ENCODE data around the gene FGD6.

Gene FGD6

GRCh38 chr12:95214466-95214865 lies 2.8 kb downstream of the FGD6 start:
- Histone ChIP-seq H3K36me3 (ENCODE audit: low read length) (no peaks in the 10 kb centered on the region), H2AFZ (ENCODE audit: low read depth, low read length, severe bottlenecking) (no peak overlapping the region), H4K20me1 (ENCODE audit: low read depth, low read length) (no peaks in the 10 kb centered on the region), H3K27ac (ENCODE audit: low read depth, low read length) (no peak overlapping the region), H3K4me3 (ENCODE audit: insufficient read depth, low read length, poor library complexity, severe bottlenecking) (no peak overlapping the region), H3K9me2 (replicated peaks; ENCODE audit: insufficient read depth, low read length) (no peaks in the 10 kb centered on the region), H3F3A (ENCODE audit: insufficient read depth) (peaks cover 18% of the 10 kb centered on the region), H3K27me3 (ENCODE audit: low read length) (no peaks in the 10 kb centered on the region), H3K9me3 (ENCODE audit: insufficient read depth, low read length) (no peaks in the 10 kb centered on the region), H3K79me2 (ENCODE audit: insufficient read depth, low read length) (peaks cover 20% of the 10 kb centered on the region), H3K9ac (ENCODE audit: low read length) (no peak overlapping the region), H3K4me2 (ENCODE audit: low read depth, low read length, poor library complexity, severe bottlenecking) (no peak overlapping the region)
- TF ChIP-seq CTCF (IDR thresholded peaks at IDR 0.05; ENCODE audit: insufficient read depth, low read length, poor library complexity, severe bottlenecking) (no peak), EZH2phosphoT487 (conservative IDR thresholded peaks at IDR 0.05; ENCODE audit: low read length) (no peak)

GRCh38 chr12:95213928-95214327 lies 3.3 kb downstream of the FGD6 start:
- H3K79me2 ChIP-seq (ENCODE audit: insufficient read depth, low read length), result peaks cover 15% of the 10 kb centered on the region
- no peaks in the 10 kb centered on the region for H4K20me1 ChIP-seq (ENCODE audit: low read depth, low read length)
- H3F3A ChIP-seq (ENCODE audit: insufficient read depth), result peaks cover 18% of the 10 kb centered on the region
- H2AFZ ChIP-seq (ENCODE audit: low read depth, low read length, severe bottlenecking), result no peak overlapping the region
- no peak overlapping the region for H3K27ac ChIP-seq (ENCODE audit: low read depth, low read length)
- H3K9me2 ChIP-seq (replicated peaks; ENCODE audit: insufficient read depth, low read length), result no peaks in the 10 kb centered on the region
- H3K9me3 ChIP-seq (ENCODE audit: insufficient read depth, low read length), result no peaks in the 10 kb centered on the region
- no peak overlapping the region for H3K4me3 ChIP-seq (ENCODE audit: insufficient read depth, low read length, poor library complexity, severe bottlenecking)
- no peaks in the 10 kb centered on the region for H3K27me3 ChIP-seq (ENCODE audit: low read length)
- no peak overlapping the region for H3K4me2 ChIP-seq (ENCODE audit: low read depth, low read length, poor library complexity, severe bottlenecking)
- TF ChIP-seq EZH2phosphoT487 (conservative IDR thresholded peaks at IDR 0.05; ENCODE audit: low read length) (no peak), CTCF (IDR thresholded peaks at IDR 0.05; ENCODE audit: insufficient read depth, low read length, poor library complexity, severe bottlenecking) (no peak)
- H3K36me3 ChIP-seq (ENCODE audit: low read length), result no peaks in the 10 kb centered on the region
- no peak overlapping the region for H3K9ac ChIP-seq (ENCODE audit: low read length)

- H3K4me3 ChIP-seq (ENCODE audit: insufficient read depth, low read length, poor library complexity, severe bottlenecking), result no peak overlapping the region
- H3K27me3 ChIP-seq (ENCODE audit: low read length), result no peaks in the 10 kb centered on the region
- no peak overlapping the region for H3K4me2 ChIP-seq (ENCODE audit: low read depth, low read length, poor library complexity, severe bottlenecking)
- no peaks in the 10 kb centered on the region for H3K9me3 ChIP-seq (ENCODE audit: insufficient read depth, low read length)
- H3K27ac ChIP-seq (ENCODE audit: low read depth, low read length), result no peak overlapping the region
- no peak overlapping the region for H2AFZ ChIP-seq (ENCODE audit: low read depth, low read length, severe bottlenecking)
- H3K9ac ChIP-seq (ENCODE audit: low read length), result no peak overlapping the region
- H4K20me1 ChIP-seq (ENCODE audit: low read depth, low read length), result no peaks in the 10 kb centered on the region
- no peaks in the 10 kb centered on the region for H3K9me2 ChIP-seq (replicated peaks; ENCODE audit: insufficient read depth, low read length)
- no peaks in the 10 kb centered on the region for H3K36me3 ChIP-seq (ENCODE audit: low read length)
- H3F3A ChIP-seq (ENCODE audit: insufficient read depth), result peaks cover 11% of the 10 kb centered on the region
- H3K79me2 ChIP-seq (ENCODE audit: insufficient read depth, low read length), result peaks cover 7% of the 10 kb centered on the region
- TF ChIP-seq CTCF (IDR thresholded peaks at IDR 0.05; ENCODE audit: insufficient read depth, low read length, poor library complexity, severe bottlenecking) (no peak), EZH2phosphoT487 (conservative IDR thresholded peaks at IDR 0.05; ENCODE audit: low read length) (no peak)
Measured at GRCh38 chr12:95213119-95213518, 4.1 kb downstream of the FGD6 start.

Measured in SU-DHL-6 (cell line).